NT2/D1 (cell line): ENCODE results near the gene ATIC.
"Not testable (repeated sequence)": the region's sequence is repeated elsewhere in the genome, so short reads cannot be mapped to it uniquely, and the experiment has no call there.

Source experiments
- DNase-seq: peaks from one replicate; pipeline ENCODE4 v3.0.0-alpha.2; 2011; ENCODE audit warnings: low read depth, low spot score
- H3K27me3 ChIP-seq: 2 replicates; pipeline ENCODE4 v1.6.0; 2011; ENCODE audit warnings: mild to moderate bottlenecking; ENCODE audit not compliant: insufficient read length, insufficient read depth
- H3K36me3 ChIP-seq: 2 replicates; pipeline ENCODE4 v1.6.1; 2011; ENCODE audit warnings: mild to moderate bottlenecking, low read length, mixed read lengths; ENCODE audit not compliant: insufficient read depth, insufficient read length
- H3K4me1 ChIP-seq: 2 replicates; pipeline ENCODE4 v1.5.1; 2011; ENCODE audit not compliant: insufficient read depth, insufficient read length
- H3K4me3 ChIP-seq: 2 replicates; pipeline ENCODE4 v1.5.1; 2011; ENCODE audit warnings: low read depth; ENCODE audit not compliant: insufficient read length
- H3K9ac ChIP-seq: 2 replicates; pipeline ENCODE4 v1.6.0; 2011; ENCODE audit warnings: low read depth; ENCODE audit not compliant: insufficient read length
- H3K9me3 ChIP-seq: 2 replicates; pipeline ENCODE4 v1.5.1; 2011; ENCODE audit warnings: mild to moderate bottlenecking, low read length; ENCODE audit not compliant: insufficient read depth
- SUZ12 ChIP-seq: IDR thresholded peaks from 2 replicates; pipeline ENCODE4 v1.6.1; 2011; ENCODE audit not compliant: insufficient read length, insufficient read depth; ENCODE audit errors: extremely low read depth
- YY1 ChIP-seq: IDR thresholded peaks from 2 replicates; pipeline ENCODE4 v1.6.1; 2011; ENCODE audit not compliant: insufficient read length, insufficient read depth
- ZNF274 ChIP-seq: IDR thresholded peaks from 2 replicates; pipeline ENCODE4 v1.6.1; 2011; ENCODE audit warnings: mild to moderate bottlenecking, low read depth, low read length

ATIC gene

DNA sequence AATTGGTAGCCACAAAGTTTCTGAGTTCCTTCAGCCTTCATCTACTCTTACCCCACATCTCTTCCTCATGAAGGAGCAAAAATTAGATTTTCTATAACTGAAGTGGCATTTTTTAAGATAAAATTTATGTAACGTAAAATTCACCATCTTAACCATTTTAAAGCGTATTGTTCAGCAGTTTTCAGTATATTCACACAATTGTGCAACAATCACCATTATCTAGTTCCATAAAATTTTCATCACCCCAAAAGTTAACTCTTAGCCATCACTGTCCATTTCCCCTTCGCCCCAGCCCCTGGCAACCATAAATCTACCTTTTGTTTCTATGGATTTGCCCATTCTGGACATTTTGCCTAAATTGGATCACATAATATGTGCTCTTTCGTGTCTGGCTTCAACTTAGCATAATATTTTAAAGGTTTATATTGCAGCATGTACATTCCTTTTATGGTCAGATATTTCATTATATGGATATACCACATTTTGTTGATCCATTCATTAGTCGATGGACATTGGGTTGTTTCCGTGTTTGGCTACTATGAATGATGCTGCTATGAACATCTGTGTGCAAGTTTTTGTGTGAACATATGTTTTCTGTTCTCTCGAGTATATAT, 44.6 kb downstream of the ATIC start:
- no peak for TF ChIP-seq SUZ12
- no peak for TF ChIP-seq YY1
- no peak for TF ChIP-seq ZNF274
- no peaks in the 10 kb centered on the region for H3K9me3 ChIP-seq
- peaks cover 57% of the 10 kb centered on the region for H3K36me3 ChIP-seq
- no peaks in the 10 kb centered on the region for H3K4me1 ChIP-seq
- H3K27me3 ChIP-seq: no peaks in the 10 kb centered on the region
- no peak overlapping the region for H3K9ac ChIP-seq
- DNase-seq: no peak
- no peak overlapping the region for H3K4me3 ChIP-seq

GRCh38 chr2:215356948-215357461, 45.1 kb downstream of the ATIC start:
- Histone ChIP-seq H3K4me1 (no peaks in the 10 kb centered on the region), H3K27me3 (no peaks in the 10 kb centered on the region), H3K4me3 (no peak overlapping the region), H3K9ac (no peak overlapping the region), H3K9me3 (no peaks in the 10 kb centered on the region), H3K36me3 (peaks cover 57% of the 10 kb centered on the region)
- TF ChIP-seq SUZ12 (no peak), ZNF274 (no peak)
- DNase-seq: no peak

- DNase-seq: no peak
- H3K27me3 ChIP-seq: no peaks in the 10 kb centered on the region
- no peak for TF ChIP-seq SUZ12
- no peak for TF ChIP-seq ZNF274
- no peak for TF ChIP-seq YY1
- no peak overlapping the region for H3K9ac ChIP-seq
- H3K9me3 ChIP-seq: no peaks in the 10 kb centered on the region
- peaks cover 59% of the 10 kb centered on the region for H3K36me3 ChIP-seq
- H3K4me3 ChIP-seq: no peak overlapping the region
- no peaks in the 10 kb centered on the region for H3K4me1 ChIP-seq
Observed at GRCh38 chr2:215357660-215358059, 45.8 kb downstream of the ATIC start.

- no peak overlapping the region for H3K9ac ChIP-seq
- DNase-seq: no peak
- no peak overlapping the region for H3K4me3 ChIP-seq
- peaks cover 66% of the 10 kb centered on the region for H3K36me3 ChIP-seq
- H3K27me3 ChIP-seq: no peaks in the 10 kb centered on the region
- TF ChIP-seq ZNF274: no peak
- TF ChIP-seq SUZ12: no peak
- no peak for TF ChIP-seq YY1
- no peaks in the 10 kb centered on the region for H3K9me3 ChIP-seq
- no peaks in the 10 kb centered on the region for H3K4me1 ChIP-seq
Observed at GRCh38 chr2:215358312-215358845, 46.5 kb downstream of the ATIC start.

GRCh38 chr2:215358891-215359575, 47.2 kb downstream of the ATIC start:
- Histone ChIP-seq H3K4me1 (no peaks in the 10 kb centered on the region), H3K36me3 (peaks cover 70% of the 10 kb centered on the region), H3K27me3 (no peaks in the 10 kb centered on the region), H3K9me3 (no peaks in the 10 kb centered on the region), H3K9ac (no peak overlapping the region), H3K4me3 (no peak overlapping the region)
- no peak for DNase-seq
- no peak for TF ChIP-seq YY1
- TF ChIP-seq ZNF274: no peak
- no peak for TF ChIP-seq SUZ12

DNA sequence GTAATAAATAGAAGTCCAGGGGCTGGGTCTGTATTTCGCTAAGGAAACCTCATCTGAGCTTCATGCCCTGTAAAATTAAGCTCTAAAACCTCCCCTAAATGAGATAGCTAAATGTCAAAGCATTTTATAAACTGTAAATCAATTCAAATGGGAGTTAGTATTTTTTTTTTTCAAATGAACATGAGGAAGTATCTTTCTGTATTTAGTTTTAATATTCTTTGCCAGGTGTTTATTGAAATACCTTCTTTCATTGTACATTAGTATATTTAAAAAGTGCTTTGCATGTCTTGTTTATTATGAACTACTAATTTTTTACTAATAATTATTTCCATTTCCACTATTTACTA, 47.7 kb downstream of the ATIC start:
- DNase-seq: no peak
- H3K9me3 ChIP-seq: no peaks in the 10 kb centered on the region
- H3K36me3 ChIP-seq: peaks cover 74% of the 10 kb centered on the region
- H3K9ac ChIP-seq: no peak overlapping the region
- H3K4me3 ChIP-seq: no peak overlapping the region
- H3K4me1 ChIP-seq: no peaks in the 10 kb centered on the region
- no peak for TF ChIP-seq ZNF274
- no peak for TF ChIP-seq SUZ12
- TF ChIP-seq YY1: no peak
- H3K27me3 ChIP-seq: no peaks in the 10 kb centered on the region

GRCh38 chr2:215360059-215360458, 48.2 kb downstream of the ATIC start:
- H3K4me1 ChIP-seq, H3K9me3 ChIP-seq, H3K27me3 ChIP-seq, H3K4me3 ChIP-seq, DNase-seq, H3K9ac ChIP-seq: not testable (repeated sequence)
- H3K36me3 ChIP-seq: peaks cover 75% of the 10 kb centered on the region

GRCh38 chr2:215360596-215360995, 48.7 kb downstream of the ATIC start:
- no peaks in the 10 kb centered on the region for H3K4me1 ChIP-seq
- TF ChIP-seq ZNF274: no peak
- TF ChIP-seq YY1: no peak
- TF ChIP-seq SUZ12: no peak
- no peak overlapping the region for H3K4me3 ChIP-seq
- no peak overlapping the region for H3K9ac ChIP-seq
- H3K36me3 ChIP-seq: peaks cover 80% of the 10 kb centered on the region
- no peak for DNase-seq
- no peaks in the 10 kb centered on the region for H3K9me3 ChIP-seq
- no peaks in the 10 kb centered on the region for H3K27me3 ChIP-seq
